ENCODE results near the gene TBPL1. TPM values are rescaled to one million over a fixed set of nuclear protein-coding genes. Genes with fewer than 3 reads are reported as not detected.

The TBPL1 gene
- total and polyA plus RNA-seq, 8 donors = 6.5 to 20.6 (median 10.1) TPM

GRCh38 chr6:133958791-133959190 lies 5.8 kb downstream of the TBPL1 start:
- Histone ChIP-seq H3K27ac (no peak overlapping the region), H3K27me3 (no peaks in the 10 kb centered on the region), H3K4me3 (no peak overlapping the region), H3K4me1 (peaks cover 9 to 21% (median 13%) of the 10 kb centered on the region in 3 donors), H3K9me3 (no peaks in the 10 kb centered on the region), H3K36me3 (no peaks in the 10 kb centered on the region)
- TF ChIP-seq CTCF (IDR thresholded peaks at IDR 0.05) = no peak
- no peak for ATAC-seq
- 93 to 98% methylated on average over 3 of the region's 3 CpGs for WGBS, 2 donors
- no peak for FAIRE-seq
- DNase-seq = no peak
- intact Hi-C loops (cut with DNase I) = no loop called here

- no peak for ATAC-seq
- intact Hi-C loops (cut with DNase I) = no loop called here
- 80 to 85% methylated on average over 4 of the region's 4 CpGs for WGBS, 2 donors
- no peak overlapping the region for H3K4me3 ChIP-seq
- no peak overlapping the region for H3K27ac ChIP-seq
- H3K27me3 ChIP-seq = no peaks in the 10 kb centered on the region
- FAIRE-seq = no peak
- peaks cover 3 to 13% (median 11%) of the 10 kb centered on the region in 3 donors for H3K4me1 ChIP-seq
- no peak for DNase-seq
- no peaks in the 10 kb centered on the region for H3K9me3 ChIP-seq
- no peak for TF ChIP-seq CTCF (IDR thresholded peaks at IDR 0.05)
- no peaks in the 10 kb centered on the region for H3K36me3 ChIP-seq
These were observed 6.8 kb downstream of the TBPL1 start for GRCh38 chr6:133959667-133960368.

- TF ChIP-seq CTCF (IDR thresholded peaks at IDR 0.05) = no peak
- no peak overlapping the region for H3K27ac ChIP-seq
- DNase-seq (no peak), FAIRE-seq (no peak), ATAC-seq (no peak)
- H3K27me3 ChIP-seq = no peaks in the 10 kb centered on the region
- no peak overlapping the region for H3K4me3 ChIP-seq
- H3K36me3 ChIP-seq = no peaks in the 10 kb centered on the region
- H3K9me3 ChIP-seq = no peaks in the 10 kb centered on the region
- WGBS, 2 donors = 92 to 93% methylated on average over 7 of the region's 7 CpGs
- intact Hi-C loops (cut with DNase I) = no loop called here
- peaks cover 2 to 9% (median 3%) of the 10 kb centered on the region in 3 donors for H3K4me1 ChIP-seq
These were observed 8.8 kb downstream of the TBPL1 start for GRCh38 chr6:133961831-133962230.

GRCh38 chr6:133964052-133964451 lies 11.0 kb downstream of the TBPL1 start:
- H3K36me3 ChIP-seq = no peaks in the 10 kb centered on the region
- DNase-seq = no peak
- intact Hi-C loops (cut with DNase I) = no loop called here
- ATAC-seq = peak in 1 of 4 donors; percentile 34
- no peaks in the 10 kb centered on the region for H3K27me3 ChIP-seq
- no peak overlapping the region for H3K4me3 ChIP-seq
- no peak for FAIRE-seq
- no peak overlapping the region for H3K27ac ChIP-seq
- no peak for TF ChIP-seq CTCF (IDR thresholded peaks at IDR 0.05)
- WGBS, 2 donors = 80 to 87% methylated on average over 1 of the region's 1 CpG
- H3K4me1 ChIP-seq = peaks cover 0 to 7% (median 0%) of the 10 kb centered on the region in 3 donors
- H3K9me3 ChIP-seq = no peaks in the 10 kb centered on the region

GRCh38 chr6:133964702-133965101 lies 11.7 kb downstream of the TBPL1 start:
- peaks cover 0 to 5% (median 0%) of the 10 kb centered on the region in 3 donors for H3K4me1 ChIP-seq
- H3K4me3 ChIP-seq = no peak overlapping the region
- FAIRE-seq (no peak), DNase-seq (no peak), ATAC-seq (no peak)
- TF ChIP-seq CTCF (IDR thresholded peaks at IDR 0.05) = no peak
- no peaks in the 10 kb centered on the region for H3K9me3 ChIP-seq
- no peaks in the 10 kb centered on the region for H3K36me3 ChIP-seq
- no peaks in the 10 kb centered on the region for H3K27me3 ChIP-seq
- intact Hi-C loops (cut with DNase I) = no loop called here
- H3K27ac ChIP-seq = no peak overlapping the region
- 90 to 92% methylated on average over 4 of the region's 4 CpGs for WGBS, 2 donors
